HG03571 (cell line): ENCODE results near the gene KRT2.

ENCODE experiments used
- ATAC-seq: cut with Tn5 transposase; IDR thresholded peaks from one replicate; pipeline ENCODE4 v1.9.1; 2021; ENCODE audit not compliant: unreplicated experiment

KRT2 gene

DNA sequence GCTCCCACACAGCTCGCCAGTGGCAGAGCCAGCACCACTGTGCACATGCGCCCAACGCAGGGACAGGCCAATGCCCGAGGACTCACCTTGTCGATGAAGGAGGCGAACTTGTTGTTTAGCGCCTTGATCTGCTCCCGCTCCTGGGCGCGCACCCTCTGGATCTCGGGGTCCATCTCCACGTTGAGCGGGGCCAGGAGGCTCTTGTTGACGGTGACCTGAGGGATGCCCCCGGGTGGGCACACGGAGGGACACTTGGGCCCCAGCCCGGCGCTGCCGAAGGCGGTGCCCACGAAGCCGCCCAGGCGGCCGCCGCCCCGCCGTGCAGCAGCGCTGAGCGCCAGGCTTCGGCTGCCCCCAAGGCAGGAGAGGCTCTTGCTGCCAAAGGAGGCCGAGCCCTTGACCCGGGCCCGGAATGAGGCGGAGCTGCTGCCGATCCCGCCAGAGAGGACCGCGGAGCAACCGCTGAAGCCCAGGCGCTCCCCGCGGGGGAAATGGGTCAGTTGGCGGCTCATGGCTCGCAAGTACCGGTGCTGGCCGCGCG is 51.0 kb downstream of the KRT2 start, which contains the start of gene KRT72:
TSS of gene KRT72 (minus strand) at position 523 of the 541 bp plus-strand sequence. CDS start at position 512, 11 bp downstream.
- ATAC-seq, result no peak

DNA sequence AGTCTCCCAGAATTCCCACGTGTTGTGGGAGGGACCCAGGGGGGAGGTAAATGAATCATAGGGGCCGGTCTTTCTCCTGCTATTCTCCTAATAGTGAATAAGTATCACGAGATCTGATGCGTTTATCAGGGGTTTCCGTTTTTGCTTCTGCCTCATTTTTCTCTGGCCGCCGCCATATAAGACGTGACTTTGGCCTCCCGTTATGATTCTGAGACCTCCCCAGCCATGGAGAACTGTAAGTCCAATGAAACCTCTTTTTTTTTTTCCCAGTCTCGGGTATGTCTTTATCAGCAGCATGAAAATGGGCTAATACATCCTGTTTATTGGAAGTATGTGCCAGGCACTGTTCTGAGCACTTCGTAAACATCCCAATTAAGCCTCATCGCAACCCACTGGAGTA is 51.5 kb downstream of the KRT2 start:
- ATAC-seq, result no peak

DNA sequence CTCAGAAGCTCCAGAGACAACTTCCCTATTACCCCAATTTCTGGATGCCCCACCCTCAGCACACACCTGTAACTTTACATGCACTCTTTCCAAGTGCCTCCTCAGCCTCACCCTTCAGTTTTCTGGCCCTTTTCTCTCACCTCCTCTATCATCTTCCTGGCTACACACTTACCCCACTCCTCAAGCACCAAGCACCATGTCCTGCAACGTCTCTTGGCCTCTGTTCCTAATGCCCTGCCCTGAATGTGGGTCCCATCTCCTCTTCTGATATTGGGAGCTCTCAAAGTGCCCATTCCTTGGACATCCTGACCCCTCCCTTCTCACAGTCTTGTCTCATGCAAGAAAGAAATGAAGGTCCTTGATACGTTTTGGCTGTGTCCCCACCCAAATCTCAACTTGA is 51.9 kb downstream of the KRT2 start:
- ATAC-seq, result no peak

DNA sequence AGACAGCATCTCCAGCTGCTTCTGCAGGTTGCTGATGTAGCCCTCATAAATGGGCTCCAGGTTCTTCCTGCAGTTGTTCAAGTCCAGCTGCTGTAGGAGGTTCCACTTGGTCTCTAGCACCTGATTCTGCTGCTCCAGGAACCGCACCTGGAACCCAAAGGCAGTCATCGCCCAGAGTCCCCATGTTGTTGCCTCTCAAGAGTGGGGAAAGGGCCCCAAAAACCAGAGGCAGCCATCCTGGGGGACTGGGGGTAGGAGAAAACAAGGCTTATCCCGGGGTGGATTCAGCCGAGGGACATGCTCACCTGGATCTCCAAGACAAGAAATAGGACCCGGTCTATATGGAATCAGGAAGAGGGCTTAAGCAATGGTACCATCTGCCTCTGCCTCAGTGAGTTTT is 53.0 kb downstream of the KRT2 start:
- no peak for ATAC-seq
